ENCODE measurements around the gene KIF1C.
"Not testable (repeated sequence)": the region's sequence is repeated elsewhere in the genome, so short reads cannot be mapped to it uniquely, and the experiment has no call there.

Gene KIF1C

DNA sequence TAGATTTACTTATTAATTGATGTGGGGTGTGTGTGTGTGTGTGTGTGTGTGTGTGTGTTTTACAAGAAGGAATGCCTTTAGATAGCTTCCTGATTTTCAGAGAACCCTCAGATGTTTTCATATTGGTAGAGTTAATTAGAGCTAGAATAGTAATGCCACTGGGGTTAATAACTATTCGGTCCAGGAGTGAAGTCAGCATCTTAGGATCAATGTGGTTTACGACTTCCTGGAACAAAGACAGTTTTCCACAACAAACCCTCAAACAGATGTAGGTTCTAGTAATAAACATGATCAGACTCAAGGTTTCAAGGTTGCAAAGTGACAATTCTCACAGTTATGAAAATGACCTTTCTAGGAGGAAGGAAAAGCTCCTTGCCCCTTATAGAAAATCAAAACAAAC is 49.7 kb downstream of the KIF1C start:
- no peak for DNase-seq

GRCh38 chr17:5049314-5049841 is 51.6 kb downstream of the KIF1C start:
- no peak for DNase-seq

GRCh38 chr17:5050278-5050677 is 52.5 kb downstream of the KIF1C start:
- DNase-seq: no peak

- no peak for DNase-seq
Observed at GRCh38 chr17:5055543-5055942, 57.8 kb downstream of the KIF1C start.

- DNase-seq: no peak
Observed at GRCh38 chr17:5065227-5065744, 67.5 kb downstream of the KIF1C start.

DNA sequence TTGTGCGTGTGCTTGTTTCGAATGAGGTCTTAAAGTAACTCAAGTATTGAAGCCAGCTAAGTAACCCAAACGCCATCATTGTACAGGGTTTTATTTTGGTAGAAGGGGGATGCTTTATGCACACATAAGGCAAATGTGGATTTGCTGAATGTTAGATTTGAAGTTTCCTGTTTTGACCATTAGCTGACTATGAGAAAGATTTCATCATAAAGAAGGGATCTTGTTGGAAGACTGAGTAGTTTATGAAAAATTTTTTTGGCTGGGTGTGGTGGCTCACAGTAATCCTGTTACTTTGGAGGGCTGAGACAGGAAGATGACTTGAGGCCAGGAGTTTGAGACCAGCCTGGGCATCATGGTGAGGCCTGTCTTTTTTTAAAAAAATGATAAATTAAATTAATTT is 70.5 kb downstream of the KIF1C start:
- DNase-seq: no peak

GRCh38 chr17:5069724-5070123 is 72.0 kb downstream of the KIF1C start:
- no peak for DNase-seq

- DNase-seq: not testable (repeated sequence)
Observed at GRCh38 chr17:5075472-5075871, 77.7 kb downstream of the KIF1C start.

- DNase-seq: not testable (repeated sequence)
Observed at GRCh38 chr17:5077275-5077674, 79.5 kb downstream of the KIF1C start.

- DNase-seq: no peak
Observed at GRCh38 chr17:5077781-5078105, 80.0 kb downstream of the KIF1C start.

All from NCI-H510A (cell line).